GM12878 (cell line): Measurements from ENCODE around the gene ANKRD33B. TPM values are rescaled to one million over a fixed set of nuclear protein-coding genes. Genes with fewer than 3 reads are reported as not detected.

Source experiments
- ATAC-seq: fragments of 200-7000 bp; cut with Tn5 transposase; 3 replicates; pipeline ENCODE4 v1.9.1; 2020; ENCODE audit warnings: mild to moderate bottlenecking, moderate library complexity
- BruUV-seq: library from RNA; stranded (reverse); fragments of 400-500 nt; replicated peaks from 2 replicates; lab custom pipeline; 2021; lab: Mats Ljungman, UMichigan
- CTCF ChIA-PET: fragments of 300-600 bp; sonication (Branson Sonifier 250); formaldehyde crosslinking; extraction: SDS; loops from one replicate; lab custom pipeline; 2021; ENCODE audit warnings: inconsistent platforms; lab: Yijun Ruan, JAX
- POLR2A ChIA-PET: fragments of 350-600 bp; formaldehyde crosslinking; extraction: SDS; loops from one replicate; lab custom pipeline; 2021; ENCODE audit warnings: inconsistent platforms; lab: Charles Lee
- RAD21 ChIA-PET: fragments of 300-600 bp; sonication (Branson Sonifier 250); formaldehyde crosslinking; loops from one replicate; lab custom pipeline; 2023; ENCODE audit warnings: antibody characterized with exemption; ENCODE audit not compliant: unreplicated experiment; lab: Charles Lee
- SMC1A ChIA-PET: fragments of 300-600 bp; sonication (Branson Sonifier 250); formaldehyde crosslinking; loops from one replicate; lab custom pipeline; 2023; ENCODE audit not compliant: unreplicated experiment, uncharacterized antibody; lab: Charles Lee
- DNase-seq: peaks from one replicate; pipeline ENCODE4 v3.0.0-alpha.2; 2011; ENCODE audit warnings: low read depth, low spot score
- FAIRE-seq: peaks from 3 replicates; lab custom pipeline; 2011; peaks lifted over from hg19 to GRCh38; lab: Jason Lieb, UNC
- H2AFZ ChIP-seq: 2 replicates; pipeline ENCODE4 v1.6.0; 2011; ENCODE audit warnings: low read depth, low read length, control low read depth; ENCODE audit not compliant: control insufficient read depth
- H3K27ac ChIP-seq: 2 replicates; pipeline ENCODE4 v1.5.1; 2011; ENCODE audit warnings: control low read depth; ENCODE audit not compliant: control insufficient read depth, insufficient read depth
- H3K27me3 ChIP-seq, 2 experiments: replicated peaks in 1 of 2; 2 replicates each; pipeline versions ENCODE4 v1.6.0 to v1.6.1; 2011; ENCODE audit warnings: low read length in 1 of 2; ENCODE audit not compliant: control insufficient read depth in 2 of 2, insufficient read depth in 2 of 2
- H3K36me3 ChIP-seq, 2 experiments: 2 replicates each; pipeline ENCODE4 v1.5.1; 2011; ENCODE audit warnings: low read length in 1 of 2; ENCODE audit not compliant: control insufficient read depth in 2 of 2, insufficient read depth in 2 of 2
- H3K4me1 ChIP-seq: 2 replicates; pipeline ENCODE4 v1.6.1; 2011; ENCODE audit warnings: mild to moderate bottlenecking, low read length, moderate library complexity, mixed read lengths; ENCODE audit not compliant: control insufficient read depth, insufficient read depth
- H3K4me2 ChIP-seq: 2 replicates; pipeline ENCODE4 v1.6.0; 2011; ENCODE audit warnings: control low read depth; ENCODE audit not compliant: control insufficient read depth, insufficient read depth
- H3K4me3 ChIP-seq: fragments of 200-600 bp; sonication (generic); 2 replicates; pipeline ENCODE4 v1.5.1; 2016
- H3K79me2 ChIP-seq: 2 replicates; pipeline ENCODE4 v1.6.0; 2011; ENCODE audit warnings: low read length; ENCODE audit not compliant: control insufficient read depth, insufficient read depth
- H3K9ac ChIP-seq: 2 replicates; pipeline ENCODE4 v1.8.0; 2011; ENCODE audit warnings: low read length, control low read depth, mixed read lengths; ENCODE audit not compliant: control insufficient read depth, insufficient read depth
- H3K9me3 ChIP-seq: replicated peaks from 3 replicates; pipeline ENCODE4 v1.5.1; 2011; ENCODE audit warnings: mild to moderate bottlenecking, low read length; ENCODE audit not compliant: control insufficient read depth, insufficient read depth
- H4K20me1 ChIP-seq: 2 replicates; pipeline ENCODE4 v1.6.0; 2011; ENCODE audit not compliant: control insufficient read depth, insufficient read depth
- CEBPB ChIP-seq, 2 experiments: fragments of 150-350 bp in 1 of 2; IDR thresholded peaks; 2 replicates each; pipeline ENCODE4 v1.6.1; 2012 to 2014; ENCODE audit warnings: low read depth in 2 of 2, low read length in 2 of 2, borderline replicate concordance in 1 of 2, inconsistent platforms in 1 of 2
- IKZF1 ChIP-seq: fragments of 450-650 bp; conservative IDR thresholded peaks from 2 replicates; pipeline ENCODE4 v1.6.1; 2017; ENCODE audit warnings: antibody characterized with exemption, mild to moderate bottlenecking
- JUNB ChIP-seq: IDR thresholded peaks from 2 replicates; pipeline ENCODE4 v1.6.1; 2016; ENCODE audit warnings: antibody characterized with exemption, mild to moderate bottlenecking
- NFYA ChIP-seq: IDR thresholded peaks from 2 replicates; pipeline ENCODE4 v1.6.1; 2011; ENCODE audit warnings: low read depth, mild to moderate bottlenecking, low read length, improper control_type of control experiment, borderline replicate concordance
- NFYB ChIP-seq: IDR thresholded peaks from 2 replicates; pipeline ENCODE4 v1.6.1; 2011; ENCODE audit warnings: low read depth, mild to moderate bottlenecking, low read length, improper control_type of control experiment, moderate library complexity; ENCODE audit not compliant: insufficient read depth
- POLR2AphosphoS5 ChIP-seq: IDR thresholded peaks from 2 replicates; pipeline ENCODE4 v1.6.1; 2011; ENCODE audit warnings: mild to moderate bottlenecking, low read length, inconsistent platforms
- RAD21 ChIP-seq: IDR thresholded peaks from 2 replicates; pipeline ENCODE4 v1.6.1; 2011; ENCODE audit warnings: mild to moderate bottlenecking, low read depth, low read length, moderate library complexity; ENCODE audit not compliant: insufficient read depth
- RBBP5 ChIP-seq: fragments of 200-600 bp; sonication (generic); conservative IDR thresholded peaks from 2 replicates; pipeline ENCODE4 v1.6.1; 2016
- SRF ChIP-seq, 2 experiments: IDR thresholded peaks; 2 replicates each; pipeline ENCODE4 v1.6.1; 2011; ENCODE audit warnings: low read depth in 2 of 2, low read length in 2 of 2, mild to moderate bottlenecking in 1 of 2, moderate library complexity in 1 of 2
- TAF1 ChIP-seq: IDR thresholded peaks from 2 replicates; pipeline ENCODE4 v1.6.1; 2011; ENCODE audit warnings: mild to moderate bottlenecking, low read depth, low read length, borderline replicate concordance
- TBL1XR1 ChIP-seq: IDR thresholded peaks from 2 replicates; pipeline ENCODE4 v1.6.1; 2012; ENCODE audit warnings: low read depth, low read length, improper control_type of control experiment
- YY1 ChIP-seq: IDR thresholded peaks from 2 replicates; pipeline ENCODE4 v1.6.1; 2011; ENCODE audit warnings: low read depth, mild to moderate bottlenecking, low read length
- ZNF274 ChIP-seq: IDR thresholded peaks from one replicate; pipeline ENCODE4 v1.8.0; 2011; ENCODE audit not compliant: insufficient read length, insufficient read depth
- WGBS: methylation state at CpG from one replicate; pipeline ENCODE4 v1.1.6; 2016; ENCODE audit warnings: low lambda C conversion rate; ENCODE audit not compliant: insufficient replicate concordance, insufficient coverage; ENCODE audit errors: missing lambda C conversion rate; 5-methylcytosine and 5-hydroxymethylcytosine counted together
- in situ Hi-C: fragments of 300-500 bp; cut with MboI; formaldehyde crosslinking; loops from 9 replicates; pipeline ENCODE4 v1.14.3; 2018; ENCODE audit warnings: mixed read lengths
- intact Hi-C: fragments of 100-400 bp; cut with micrococcal nuclease; formaldehyde crosslinking; loops from one replicate; pipeline ENCODE4 v1.14.2; 2022; ENCODE audit not compliant: unreplicated experiment
- polyA plus RNA-seq, 11 experiments: library from polyadenylated mRNA; depleted of rRNA in 4 of 11; unstranded in 6 of 11; stranded (reverse) in 5 of 11; fragments of >200 nt; fragmentation: Nextera tagmentation in 4 of 11; fragmentation: Illumina TruSeq in 1 of 11; extraction: Ambion mirVana in 4 of 11; extraction: Trizol in 1 of 11; gene quantifications; 1 replicate in 1 of 11; 2 replicates in 10 of 11; pipeline versions ENCODE4 v1.2.1 to v1.2.3, GENCODE V29; 2011 to 2016; ENCODE audit warnings: inconsistent platforms in 2 of 11, missing spikeins in 2 of 11, low read depth in 1 of 11
- total RNA-seq, 4 experiments: library from RNA; depleted of rRNA in 3 of 4; stranded (reverse); fragments of >200 nt in 3 of 4; fragmentation: Illumina TruSeq in 1 of 4; extraction: Trizol in 1 of 4; gene quantifications; 2 replicates each; pipeline versions ENCODE4 v1.2.1 to v1.2.3, GENCODE V29; 2013 to 2021
- TF ChIP-seq, protein P1 (sequence below): fragments of 450-650 bp; IDR thresholded peaks from 2 replicates; pipeline ENCODE4 v1.6.1; 2017; ENCODE audit warnings: low read depth, mild to moderate bottlenecking, moderate library complexity
- TF ChIP-seq, protein P2 (sequence below): IDR thresholded peaks from 2 replicates; pipeline ENCODE4 v1.6.1; 2011; ENCODE audit warnings: mild to moderate bottlenecking, low read depth, low read length, moderate library complexity; ENCODE audit not compliant: insufficient replicate concordance
- TF ChIP-seq, protein P3 (sequence below): fragments of 450-650 bp; IDR thresholded peaks from 2 replicates; pipeline ENCODE4 v1.6.1; 2018; ENCODE audit warnings: mild to moderate bottlenecking, low read depth, moderate library complexity; ENCODE audit not compliant: partially characterized antibody

The ANKRD33B gene
- total and polyA plus RNA-seq, 10 of the 15 experiments (the other 5 are each of a cell fraction or from before 2014, with no cell fraction given) = 4.9 to 61.6 (median 15.6) TPM

DNA sequence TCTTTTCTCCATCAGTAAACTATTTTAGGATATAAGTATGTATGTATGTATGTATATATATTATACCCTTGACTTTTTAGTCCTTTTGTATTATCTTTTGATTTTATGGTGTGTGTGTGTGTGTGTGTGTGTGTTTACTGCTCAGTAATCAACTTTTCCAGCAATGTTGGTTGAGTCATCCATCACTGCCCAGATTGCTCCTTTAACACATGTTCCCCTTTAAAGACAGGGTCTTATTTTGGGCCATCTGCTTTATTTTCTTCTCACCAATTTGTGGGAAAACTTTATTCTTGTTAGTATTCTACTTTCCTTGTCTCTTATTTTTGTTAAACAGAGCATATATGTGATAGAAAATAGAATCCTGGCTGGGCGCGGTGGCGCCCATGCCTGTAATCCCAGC is 28.1 kb downstream of the ANKRD33B start:
- no peak for FAIRE-seq
- Histone ChIP-seq H3K4me2 (no peak overlapping the region), H3K9me3 (no peaks in the 10 kb centered on the region; the same call in 1 of the 3 replicates), H3K4me1 (peaks cover 83% of the 10 kb centered on the region), H3K27me3 (no peaks in the 10 kb centered on the region), H4K20me1 (no peaks in the 10 kb centered on the region), H3K4me3 (no peak overlapping the region), H3K27ac (0 out of 2 replicates have a peak overlapping the region, but pooled peaks have one; percentile 28), H3K79me2 (peaks cover 94% of the 10 kb centered on the region), H2AFZ (no peak overlapping the region), H3K9ac (no peak overlapping the region), H3K36me3 (peaks cover 3 to 6% of the 10 kb centered on the region in 2 experiments; a peak in 3 of 4 replicates)
- intact Hi-C loops = no loop called here
- ChIA-PET RAD21 (interaction anchor here (1.1 to 4.5 kb wide), 8 partner anchors 8 to 224 kb away, joined by 4 to 19 read pairs (median 6); no protein-coding TSS in a partner anchor), CTCF (interaction anchor here (0.7 to 2.7 kb wide), 7 partner anchors 8 to 36 kb away, joined by 3 to 13 read pairs (median 6); no protein-coding TSS in a partner anchor), POLR2A (interaction anchor here (0.6 to 3.5 kb wide), 11 partner anchors 7 to 52 kb away, joined by 3 to 21 read pairs (median 5); no protein-coding TSS in a partner anchor), SMC1A (interaction anchor here (1.2 to 2.7 kb wide), 9 partner anchors 8 to 138 kb away, joined by 3 to 19 read pairs (median 6); no protein-coding TSS in a partner anchor)
- TF ChIP-seq YY1 = no peak
- TF ChIP-seq TBL1XR1 = no peak
- TF ChIP-seq, protein P1, sequence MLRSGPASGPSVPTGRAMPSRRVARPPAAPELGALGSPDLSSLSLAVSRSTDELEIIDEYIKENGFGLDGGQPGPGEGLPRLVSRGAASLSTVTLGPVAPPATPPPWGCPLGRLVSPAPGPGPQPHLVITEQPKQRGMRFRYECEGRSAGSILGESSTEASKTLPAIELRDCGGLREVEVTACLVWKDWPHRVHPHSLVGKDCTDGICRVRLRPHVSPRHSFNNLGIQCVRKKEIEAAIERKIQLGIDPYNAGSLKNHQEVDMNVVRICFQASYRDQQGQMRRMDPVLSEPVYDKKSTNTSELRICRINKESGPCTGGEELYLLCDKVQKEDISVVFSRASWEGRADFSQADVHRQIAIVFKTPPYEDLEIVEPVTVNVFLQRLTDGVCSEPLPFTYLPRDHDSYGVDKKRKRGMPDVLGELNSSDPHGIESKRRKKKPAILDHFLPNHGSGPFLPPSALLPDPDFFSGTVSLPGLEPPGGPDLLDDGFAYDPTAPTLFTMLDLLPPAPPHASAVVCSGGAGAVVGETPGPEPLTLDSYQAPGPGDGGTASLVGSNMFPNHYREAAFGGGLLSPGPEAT = no peak
- TF ChIP-seq TAF1 = no peak
- no peak for TF ChIP-seq RBBP5
- TF ChIP-seq RAD21 = no peak
- TF ChIP-seq, protein P2, sequence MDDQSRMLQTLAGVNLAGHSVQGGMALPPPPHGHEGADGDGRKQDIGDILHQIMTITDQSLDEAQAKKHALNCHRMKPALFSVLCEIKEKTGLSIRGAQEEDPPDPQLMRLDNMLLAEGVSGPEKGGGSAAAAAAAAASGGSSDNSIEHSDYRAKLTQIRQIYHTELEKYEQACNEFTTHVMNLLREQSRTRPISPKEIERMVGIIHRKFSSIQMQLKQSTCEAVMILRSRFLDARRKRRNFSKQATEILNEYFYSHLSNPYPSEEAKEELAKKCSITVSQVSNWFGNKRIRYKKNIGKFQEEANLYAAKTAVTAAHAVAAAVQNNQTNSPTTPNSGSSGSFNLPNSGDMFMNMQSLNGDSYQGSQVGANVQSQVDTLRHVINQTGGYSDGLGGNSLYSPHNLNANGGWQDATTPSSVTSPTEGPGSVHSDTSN = no peak
- TF ChIP-seq ZNF274 = no peak
- no peak for TF ChIP-seq SRF (IDR thresholded peaks at IDR 0.05; ENCODE audit: low read depth in 2 of 2, low read length in 2 of 2)
- no peak for TF ChIP-seq JUNB
- TF ChIP-seq CEBPB (IDR thresholded peaks at IDR 0.05; ENCODE audit: borderline replicate concordance in 1 of 2, low read depth in 2 of 2, low read length in 2 of 2) = no peak
- no peak for TF ChIP-seq NFYB
- TF ChIP-seq NFYA = no peak
- no peak for TF ChIP-seq IKZF1
- TF ChIP-seq POLR2AphosphoS5 = no peak
- TF ChIP-seq, protein P3, sequence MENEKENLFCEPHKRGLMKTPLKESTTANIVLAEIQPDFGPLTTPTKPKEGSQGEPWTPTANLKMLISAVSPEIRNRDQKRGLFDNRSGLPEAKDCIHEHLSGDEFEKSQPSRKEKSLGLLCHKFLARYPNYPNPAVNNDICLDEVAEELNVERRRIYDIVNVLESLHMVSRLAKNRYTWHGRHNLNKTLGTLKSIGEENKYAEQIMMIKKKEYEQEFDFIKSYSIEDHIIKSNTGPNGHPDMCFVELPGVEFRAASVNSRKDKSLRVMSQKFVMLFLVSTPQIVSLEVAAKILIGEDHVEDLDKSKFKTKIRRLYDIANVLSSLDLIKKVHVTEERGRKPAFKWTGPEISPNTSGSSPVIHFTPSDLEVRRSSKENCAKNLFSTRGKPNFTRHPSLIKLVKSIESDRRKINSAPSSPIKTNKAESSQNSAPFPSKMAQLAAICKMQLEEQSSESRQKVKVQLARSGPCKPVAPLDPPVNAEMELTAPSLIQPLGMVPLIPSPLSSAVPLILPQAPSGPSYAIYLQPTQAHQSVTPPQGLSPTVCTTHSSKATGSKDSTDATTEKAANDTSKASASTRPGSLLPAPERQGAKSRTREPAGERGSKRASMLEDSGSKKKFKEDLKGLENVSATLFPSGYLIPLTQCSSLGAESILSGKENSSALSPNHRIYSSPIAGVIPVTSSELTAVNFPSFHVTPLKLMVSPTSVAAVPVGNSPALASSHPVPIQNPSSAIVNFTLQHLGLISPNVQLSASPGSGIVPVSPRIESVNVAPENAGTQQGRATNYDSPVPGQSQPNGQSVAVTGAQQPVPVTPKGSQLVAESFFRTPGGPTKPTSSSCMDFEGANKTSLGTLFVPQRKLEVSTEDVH = no peak
- no TSS peak for BruUV-seq
- no peak for DNase-seq
- 68% methylated on average over 3 of the region's 3 CpGs for WGBS
- no peak for ATAC-seq
- in situ Hi-C loops = no loop called here
